ENCODE data around the gene DBNL. TPM values are rescaled to one million over a fixed set of nuclear protein-coding genes. Genes with fewer than 3 reads are reported as not detected.

The DBNL gene
- 59.0 and 163 TPM in 2 replicates for total RNA-seq

GRCh38 chr7:44044315-44045225 lies at the start of gene DBNL:
Gene DBNL, plus strand, starts transcription at chr7:44044702. Its CDS starts 36 bp downstream, at chr7:44044738.

GRCh38 chr7:43997532-43997931 lies 47.0 kb upstream of the DBNL start, which contains the start of gene SPDYE1:
Gene SPDYE1, plus strand, starts transcription at chr7:43997897. Its CDS starts 2,053 bp downstream, at chr7:43999950.

GRCh38 chr7:44065431-44066110 lies 21.1 kb downstream of the DBNL start, which contains the start of gene PGAM2:
Gene PGAM2, minus strand, starts transcription at chr7:44065567. Its CDS starts 38 bp downstream, at chr7:44065529.

GRCh38 chr7:44103923-44104859 lies 59.7 kb downstream of the DBNL start, which contains the start of gene AEBP1:
Gene AEBP1, plus strand, starts transcription at chr7:44104345. Its CDS starts 321 bp downstream, at chr7:44104666.

Other genes with a start within 250 kb of the DBNL start
- 61.6 and 92.8 TPM in 2 replicates for gene MRPS24, start 175.2 kb upstream of the DBNL start, total RNA-seq
- 28.0 and 35.2 TPM in 2 replicates for gene URGCP, start 138.1 kb upstream of the DBNL start, total RNA-seq
- gene UBE2D4, start 118.3 kb upstream of the DBNL start, total RNA-seq = 4.9 and 6.7 TPM in 2 replicates
- gene SPDYE1, start 46.8 kb upstream of the DBNL start, total RNA-seq = not detected in 2 replicates
- gene PGAM2, start 20.9 kb downstream of the DBNL start, total RNA-seq = 1.3 TPM in 1 of 2 replicates, not detected in the other
- gene POLM, start 37.8 kb downstream of the DBNL start, total RNA-seq = 9.4 and 11.6 TPM in 2 replicates
- gene AEBP1, start 59.6 kb downstream of the DBNL start, total RNA-seq = 3.6 TPM in 1 of 2 replicates, not detected in the other
- gene POLD2, start 78.8 kb downstream of the DBNL start, total RNA-seq = 103 and 107 TPM in 2 replicates
- not detected in 2 replicates for gene MYL7, start 96.6 kb downstream of the DBNL start, total RNA-seq
- gene GCK, start 144.7 kb downstream of the DBNL start, total RNA-seq = 0.21 and 0.96 TPM in 2 replicates
- 44.3 and 85.5 TPM in 2 replicates for gene YKT6, start 156.3 kb downstream of the DBNL start, total RNA-seq

All from tracheal epithelial cell (primary cell).